IMR-90 (cell line): Measurements from ENCODE around the gene SPPL3. TPM values are rescaled to one million over a fixed set of nuclear protein-coding genes. Genes with fewer than 3 reads are reported as not detected.

ENCODE experiments used
- ATAC-seq: fragments of 200-7000 bp; cut with Tn5 transposase; 2 replicates; pipeline ENCODE4 v1.9.1; 2020; ENCODE audit warnings: low read depth, mild to moderate bottlenecking, moderate library complexity
- BruUV-seq: library from RNA; stranded (reverse); fragments of 400-500 nt; replicated peaks from 2 replicates; lab custom pipeline; 2021; lab: Mats Ljungman, UMichigan
- CTCF ChIA-PET: fragments of 300-600 bp; formaldehyde crosslinking; extraction: SDS; loops from one replicate; lab custom pipeline; 2021; ENCODE audit warnings: antibody characterized with exemption; lab: Yijun Ruan, JAX
- POLR2A ChIA-PET: fragments of 300-600 bp; sonication (Branson Sonifier 250); formaldehyde crosslinking; loops from one replicate; lab custom pipeline; 2022; ENCODE audit warnings: antibody characterized with exemption; ENCODE audit not compliant: unreplicated experiment; lab: Charles Lee
- DNase-seq: peaks from one replicate; pipeline ENCODE4 v3.0.0; 2013
- H2AFZ ChIP-seq: replicated peaks from 2 replicates; pipeline ENCODE3; 2013; ENCODE audit warnings: low read length, mild to moderate bottlenecking; ENCODE audit not compliant: poor library complexity
- H2AK5ac ChIP-seq: 2 replicates; pipeline ENCODE4 v1.6.1; 2013; ENCODE audit warnings: low read depth, low read length, inconsistent platforms
- H2AK9ac ChIP-seq: replicated peaks from 2 replicates; pipeline ENCODE3; 2013; ENCODE audit warnings: mild to moderate bottlenecking, low read depth, low read length, moderate library complexity; ENCODE audit not compliant: poor library complexity
- H2BK120ac ChIP-seq: 2 replicates; pipeline ENCODE4 v1.6.1; 2013; ENCODE audit warnings: low read depth, low read length, inconsistent platforms
- H2BK15ac ChIP-seq: 3 replicates; pipeline ENCODE4 v1.6.1; 2013; ENCODE audit warnings: low read depth, low read length, inconsistent platforms
- H2BK20ac ChIP-seq: 2 replicates; pipeline ENCODE4 v1.6.1; 2013; ENCODE audit warnings: low read depth, mild to moderate bottlenecking, inconsistent platforms, low read length, moderate library complexity
- H2BK5ac ChIP-seq: 2 replicates; pipeline ENCODE4 v1.6.1; 2013; ENCODE audit warnings: mild to moderate bottlenecking, low read depth, low read length, inconsistent platforms; ENCODE audit not compliant: poor library complexity, severe bottlenecking
- H3K14ac ChIP-seq: replicated peaks from 2 replicates; pipeline ENCODE4 v1.6.1; 2013; ENCODE audit warnings: low read depth, low read length, inconsistent platforms
- H3K18ac ChIP-seq: 2 replicates; pipeline ENCODE4 v1.6.1; 2013; ENCODE audit warnings: low read depth, low read length, control low read depth
- H3K23ac ChIP-seq: 2 replicates; pipeline ENCODE4 v1.6.1; 2013; ENCODE audit warnings: low read depth, low read length, inconsistent platforms
- H3K27ac ChIP-seq: 2 replicates; pipeline ENCODE4 v1.5.1; 2013; ENCODE audit warnings: mild to moderate bottlenecking, control low read depth, low read length; ENCODE audit not compliant: insufficient read depth
- H3K27me3 ChIP-seq: 2 replicates; pipeline ENCODE4 v1.6.1; 2013; ENCODE audit warnings: low read length; ENCODE audit not compliant: control insufficient read depth, insufficient read depth
- H3K36me3 ChIP-seq: 2 replicates; pipeline ENCODE4 v1.6.1; 2013; ENCODE audit warnings: low read length, mixed read lengths; ENCODE audit not compliant: control insufficient read depth, insufficient read depth
- H3K4ac ChIP-seq: 2 replicates; pipeline ENCODE4 v1.6.1; 2013; ENCODE audit warnings: low read depth, low read length, inconsistent platforms
- H3K4me1 ChIP-seq: 2 replicates; pipeline ENCODE4 v1.6.1; 2013; ENCODE audit warnings: low read length, mixed read lengths; ENCODE audit not compliant: control insufficient read depth, insufficient read depth
- H3K4me2 ChIP-seq: 2 replicates; pipeline ENCODE4 v1.6.1; 2013; ENCODE audit warnings: low read depth, mild to moderate bottlenecking, control low read depth, low read length, moderate library complexity
- H3K4me3 ChIP-seq: 2 replicates; pipeline ENCODE4 v1.5.1; 2013; ENCODE audit warnings: low read depth, mild to moderate bottlenecking, control low read depth, low read length, moderate library complexity; ENCODE audit not compliant: insufficient read depth
- H3K56ac ChIP-seq: 2 replicates; pipeline ENCODE4 v1.6.1; 2013; ENCODE audit warnings: low read length, inconsistent platforms; ENCODE audit not compliant: insufficient read depth; ENCODE audit errors: extremely low read depth
- H3K79me1 ChIP-seq, 2 experiments: 2 replicates each; pipeline ENCODE4 v1.6.1; 2013; ENCODE audit warnings: low read length in 2 of 2, inconsistent platforms in 1 of 2, low read depth in 1 of 2
- H3K9ac ChIP-seq: 2 replicates; pipeline ENCODE4 v1.6.1; 2013; ENCODE audit warnings: low read depth, low read length, control low read depth
- H3K9me1 ChIP-seq: 2 replicates; pipeline ENCODE4 v1.6.1; 2013; ENCODE audit warnings: low read length, inconsistent platforms; ENCODE audit not compliant: insufficient read depth
- H3K9me3 ChIP-seq: 2 replicates; pipeline ENCODE4 v1.6.1; 2013; ENCODE audit warnings: low read length; ENCODE audit not compliant: control insufficient read depth, insufficient read depth
- H4K20me1 ChIP-seq: 2 replicates; pipeline ENCODE4 v1.6.1; 2013; ENCODE audit warnings: low read length, inconsistent platforms; ENCODE audit not compliant: insufficient read depth
- H4K5ac ChIP-seq: 2 replicates; pipeline ENCODE4 v1.6.1; 2013; ENCODE audit warnings: mild to moderate bottlenecking, low read depth, low read length, control low read depth
- H4K8ac ChIP-seq, 2 experiments: 2 replicates each; pipeline ENCODE4 v1.6.1; 2013; ENCODE audit warnings: low read depth in 2 of 2, low read length in 2 of 2, control low read depth in 1 of 2, inconsistent platforms in 1 of 2
- H4K91ac ChIP-seq: 2 replicates; pipeline ENCODE4 v1.6.1; 2013; ENCODE audit warnings: low read depth, low read length, inconsistent platforms; ENCODE audit not compliant: insufficient read depth
- BHLHE40 ChIP-seq: fragments of 150-350 bp; IDR thresholded peaks from 2 replicates; pipeline ENCODE4 v1.6.1; 2016; ENCODE audit warnings: mild to moderate bottlenecking, low read depth, low read length
- CEBPB ChIP-seq: IDR thresholded peaks from 2 replicates; pipeline ENCODE4 v1.6.1; 2012; ENCODE audit warnings: low read depth, low read length, improper control_type of control experiment
- CHD1 ChIP-seq: IDR thresholded peaks from 2 replicates; pipeline ENCODE4 v1.6.1; 2012; ENCODE audit warnings: low read depth, low read length, improper control_type of control experiment
- ELK1 ChIP-seq: fragments of 150-350 bp; IDR thresholded peaks from 2 replicates; pipeline ENCODE4 v1.6.1; 2016; ENCODE audit warnings: low read depth, mild to moderate bottlenecking, low read length, moderate library complexity, borderline replicate concordance
- FOS ChIP-seq: fragments of 150-350 bp; IDR thresholded peaks from 2 replicates; pipeline ENCODE4 v1.6.1; 2016; ENCODE audit warnings: low read depth, low read length
- MAFK ChIP-seq: IDR thresholded peaks from 2 replicates; pipeline ENCODE4 v1.6.1; 2012; ENCODE audit warnings: low read depth, low read length, improper control_type of control experiment
- MAZ ChIP-seq: IDR thresholded peaks from 2 replicates; pipeline ENCODE4 v1.6.1; 2012; ENCODE audit warnings: low read depth, mild to moderate bottlenecking, low read length, improper control_type of control experiment, moderate library complexity, borderline replicate concordance
- MXI1 ChIP-seq: IDR thresholded peaks from 2 replicates; pipeline ENCODE4 v1.6.1; 2012; ENCODE audit warnings: low read depth, mild to moderate bottlenecking, low read length, moderate library complexity, borderline replicate concordance
- NFE2L2 ChIP-seq: fragments of 150-350 bp; IDR thresholded peaks from 2 replicates; pipeline ENCODE4 v1.6.1; 2016; ENCODE audit warnings: low read depth, mild to moderate bottlenecking, low read length
- POLR2A ChIP-seq: IDR thresholded peaks from 2 replicates; pipeline ENCODE4 v1.6.1; 2012; ENCODE audit warnings: mild to moderate bottlenecking, low read depth, low read length
- RAD21 ChIP-seq: IDR thresholded peaks from 2 replicates; pipeline ENCODE4 v1.6.1; 2012; ENCODE audit warnings: low read length, improper control_type of control experiment
- RFX5 ChIP-seq: IDR thresholded peaks from 2 replicates; pipeline ENCODE4 v1.8.0; 2012; ENCODE audit warnings: low read depth, mild to moderate bottlenecking, low read length, moderate library complexity
- SMC3 ChIP-seq: fragments of 150-350 bp; IDR thresholded peaks from 2 replicates; pipeline ENCODE4 v1.6.1; 2016; ENCODE audit warnings: low read depth, mild to moderate bottlenecking, antibody characterized with exemption, low read length, moderate library complexity
- USF2 ChIP-seq: fragments of 150-350 bp; IDR thresholded peaks from 2 replicates; pipeline ENCODE4 v1.6.1; 2017; ENCODE audit warnings: mild to moderate bottlenecking, antibody characterized with exemption, low read length, low read depth
- WGBS, 2 experiments: methylation state at CpG; one replicate each; pipeline versions ENCODE4 v1.1.5 to v1.1.7; 2013; ENCODE audit warnings: missing lambda C conversion rate in 2 of 2; ENCODE audit not compliant: insufficient read length in 1 of 2; ENCODE audit errors: extremely low coverage in 2 of 2; 5-methylcytosine and 5-hydroxymethylcytosine counted together
- dilution Hi-C: fragments of 300-500 bp; cut with HindIII; formaldehyde crosslinking; loops from one replicate; pipeline ENCODE4 v1.14.3; 2018; ENCODE audit warnings: low sequenced_read_pairs; ENCODE audit not compliant: unreplicated experiment
- in situ Hi-C: fragments of 300-500 bp; cut with MboI; formaldehyde crosslinking; loops from 3 replicates; pipeline ENCODE4 v1.14.3; 2019; ENCODE audit warnings: low sequenced_read_pairs, inconsistent platforms, mixed read lengths
- intact Hi-C: fragments of 100-400 bp; cut with micrococcal nuclease; formaldehyde crosslinking; loops from 2 replicates; pipeline ENCODE4 v1.10.0; 2022
- polyA plus RNA-seq, 3 experiments: library from polyadenylated mRNA; depleted of rRNA; stranded (reverse); fragments of >200 nt; gene quantifications; 2 replicates each; pipeline ENCODE4 v1.2.3, GENCODE V29; 2012; ENCODE audit warnings: low replicate concordance in 1 of 3
- total RNA-seq: library from RNA; depleted of rRNA; stranded (reverse); fragments of >200 nt; gene quantifications from 2 replicates; pipeline ENCODE4 v1.2.3, GENCODE V29; 2012

SPPL3 gene
- total and polyA plus RNA-seq, 2 of the 4 experiments (the other 2 are of a cell fraction) = 1.6 to 18.0 TPM

- Histone ChIP-seq H2AFZ (no peak overlapping the region), H4K20me1 (peaks cover 46% of the 10 kb centered on the region), H3K9ac (no peak overlapping the region), H3K27me3 (no peaks in the 10 kb centered on the region), H3K18ac (no peak overlapping the region), H3K4me2 (no peak overlapping the region), H2BK15ac (no peak overlapping the region), H3K14ac (no peak overlapping the region), H2AK5ac (no peak overlapping the region), H3K23ac (no peak overlapping the region), H2BK120ac (no peak overlapping the region), H3K9me3 (no peaks in the 10 kb centered on the region), H2BK20ac (no peak overlapping the region), H3K4ac (no peak overlapping the region), H2AK9ac (no peak overlapping the region), H2BK5ac (no peak overlapping the region), H3K79me1 (peaks cover 32 to 56% of the 10 kb centered on the region in 2 experiments), H4K91ac (no peak overlapping the region), H3K56ac (no peak overlapping the region), H4K5ac (no peak overlapping the region), H4K8ac (no peak overlapping the region), H3K36me3 (no peaks in the 10 kb centered on the region), H3K4me1 (no peaks in the 10 kb centered on the region; the same call in 1 of the 2 replicates), H3K27ac (no peak overlapping the region), H3K4me3 (no peak overlapping the region), H3K9me1 (no peaks in the 10 kb centered on the region)
- intact Hi-C loops (loop anchor here (5.0 kb wide), 1 partner anchor 40 kb away; no protein-coding TSS in a partner anchor), in situ Hi-C loops (no loop called here), dilution Hi-C loops (no loop called here)
- no TSS peak for BruUV-seq
- POLR2A ChIA-PET = no interaction called here
- TF ChIP-seq MXI1 = no peak
- TF ChIP-seq MAFK = no peak
- TF ChIP-seq FOS = no peak
- no peak for TF ChIP-seq USF2
- TF ChIP-seq BHLHE40 = no peak
- TF ChIP-seq RFX5 = no peak
- TF ChIP-seq POLR2A = no peak
- TF ChIP-seq NFE2L2 = no peak
- no peak for TF ChIP-seq SMC3
- no peak for TF ChIP-seq MAZ
- TF ChIP-seq RAD21 = no peak
- TF ChIP-seq CHD1 = no peak
- TF ChIP-seq ELK1 = no peak
- TF ChIP-seq CEBPB = no peak
- no peak for DNase-seq
- WGBS, 2 experiments = no CpG with 5 or more reads among the region's 5 CpGs
- no peak for ATAC-seq
- CTCF ChIA-PET = no interaction called here
These were observed 16.7 kb downstream of the SPPL3 start for GRCh38 chr12:120887253-120888043.
